ELF-1 (cell line): Measurements from ENCODE around the gene SNTG2.
A peak's percentile ranks its signal among the peaks of the same experiment; 100 is the strongest.

ENCODE experiments used
- DNase-seq: peaks from one replicate; pipeline ENCODE4 v3.0.0-alpha.2; 2016; ENCODE audit warnings: low read depth, low spot score

SNTG2 gene

DNA sequence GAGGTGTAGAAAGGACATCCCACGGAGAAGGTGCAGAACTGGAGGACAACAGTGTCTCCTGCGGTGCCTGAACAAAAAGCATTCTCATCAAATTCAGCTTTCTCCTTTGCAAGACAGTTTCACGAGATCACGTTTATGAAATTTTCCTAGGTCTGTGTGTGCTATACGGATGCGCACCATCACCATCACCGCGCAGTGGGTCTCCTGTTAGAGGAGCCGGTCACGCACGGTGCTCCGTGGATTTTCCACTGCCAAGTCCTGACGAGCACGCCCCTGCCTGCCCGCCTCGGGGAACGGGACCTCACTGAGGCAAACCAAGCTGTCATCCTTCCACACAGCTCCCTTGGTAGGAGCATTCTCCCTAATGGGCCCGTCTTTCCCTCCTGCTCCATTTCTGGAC, 322.2 kb downstream of the SNTG2 start:
- DNase-seq = no peak

DNA sequence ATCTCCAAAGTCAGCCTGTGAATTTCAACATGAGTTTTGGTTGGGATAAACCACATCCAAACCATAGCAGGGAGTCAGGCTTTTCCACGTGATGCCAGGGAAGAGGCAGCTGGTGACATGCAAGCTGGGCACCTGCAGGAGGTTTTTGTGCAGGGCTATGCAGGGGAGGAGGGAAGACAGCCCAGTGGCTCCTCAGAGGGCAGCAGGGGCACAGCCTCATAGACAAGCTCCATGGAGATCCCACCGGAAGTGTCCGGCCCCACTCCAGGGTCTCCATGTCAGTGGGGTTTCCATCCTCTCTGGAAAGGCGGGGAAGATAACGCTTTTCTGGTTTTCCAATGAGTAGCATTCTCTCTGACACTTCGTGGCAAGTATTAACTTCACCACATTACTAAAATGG, 327.0 kb downstream of the SNTG2 start:
- no peak for DNase-seq

GRCh38 chr2:1278125-1278524, 327.5 kb downstream of the SNTG2 start:
- no peak for DNase-seq

DNA sequence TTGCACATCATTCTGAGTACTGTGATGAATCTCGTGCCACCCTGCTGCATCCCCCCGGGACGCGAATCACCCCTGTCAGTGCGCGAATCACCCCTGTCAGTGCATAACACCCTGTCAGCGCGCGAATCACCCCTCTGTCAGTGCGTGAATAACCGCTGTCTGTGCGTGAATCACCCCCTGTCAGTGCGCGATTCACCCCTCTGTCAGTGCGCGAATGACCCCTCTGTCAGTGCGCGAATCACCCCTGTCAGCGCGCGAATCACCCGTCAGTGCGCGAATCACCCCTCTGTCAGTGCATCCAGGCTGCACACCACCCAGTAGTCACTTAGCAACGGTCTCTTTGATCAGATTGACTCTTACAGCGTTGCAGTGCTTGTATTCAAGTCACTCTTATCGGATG, 328.2 kb downstream of the SNTG2 start:
- DNase-seq = no peak

- peak; percentile 24 for DNase-seq
Observed at GRCh38 chr2:1282552-1282951, 331.9 kb downstream of the SNTG2 start.

DNA sequence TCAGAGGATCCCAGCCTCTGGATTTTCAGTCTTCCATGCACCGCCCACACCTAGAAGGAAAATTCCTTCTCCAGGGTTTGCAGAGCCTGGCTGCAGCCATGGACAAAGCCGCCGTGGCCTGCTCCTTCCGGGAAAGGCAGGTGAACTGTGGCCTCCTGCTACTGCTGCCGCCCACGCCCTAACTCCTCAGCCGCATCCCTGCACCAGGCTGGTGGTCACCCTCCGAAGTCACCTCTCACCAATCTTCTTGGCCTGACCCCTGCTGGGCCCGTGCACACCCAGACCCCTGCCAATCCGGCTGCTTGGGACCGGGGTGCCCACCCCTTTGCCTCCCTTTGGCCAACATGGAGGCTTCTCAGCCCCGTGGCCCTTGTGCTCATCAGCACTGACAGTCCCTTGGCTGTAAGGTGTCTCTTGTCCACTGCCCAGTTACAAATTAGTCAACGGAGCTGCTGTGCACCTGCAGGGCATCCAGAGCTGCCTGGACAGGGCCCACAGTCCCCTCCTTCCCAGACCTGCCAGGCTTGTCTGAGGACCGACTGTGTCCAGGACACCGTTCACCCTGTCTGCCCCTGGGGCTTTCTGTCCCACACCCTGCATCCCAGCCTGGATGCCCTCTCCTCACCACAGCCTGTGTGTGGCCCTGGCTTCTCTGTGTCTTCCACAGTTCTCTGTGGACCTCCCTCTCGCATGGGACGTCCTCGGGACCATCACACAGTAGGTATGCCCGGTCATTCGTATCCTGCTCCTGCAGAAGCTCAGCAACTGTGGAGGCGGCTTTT, 332.6 kb downstream of the SNTG2 start:
- no peak for DNase-seq

- no peak for DNase-seq
Observed at GRCh38 chr2:1283871-1284270, 333.2 kb downstream of the SNTG2 start.

- no peak for DNase-seq
Observed at GRCh38 chr2:1286929-1287328, 336.3 kb downstream of the SNTG2 start.

- DNase-seq = no peak
Observed at GRCh38 chr2:1287427-1287826, 336.8 kb downstream of the SNTG2 start.

DNA sequence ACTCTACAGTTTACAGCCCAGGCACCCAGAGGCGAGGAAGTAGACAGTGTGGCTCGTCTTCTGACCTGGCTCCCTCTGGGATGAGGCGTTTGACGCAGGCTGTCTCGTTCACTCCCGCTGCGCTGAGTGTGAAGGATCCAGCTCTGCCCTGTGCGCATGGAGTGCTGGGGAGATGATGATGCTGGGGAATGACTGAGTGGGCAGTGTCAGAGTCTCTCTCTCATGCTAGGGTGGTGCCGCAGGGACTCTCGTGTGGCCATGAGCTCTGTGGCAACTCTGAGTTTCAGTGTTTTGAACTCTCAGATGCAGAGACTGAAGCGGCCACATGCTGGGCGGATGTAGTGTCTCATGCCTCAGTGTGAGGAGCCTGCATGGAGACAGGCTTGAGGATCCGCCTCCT, 344.3 kb downstream of the SNTG2 start:
- no peak for DNase-seq

DNA sequence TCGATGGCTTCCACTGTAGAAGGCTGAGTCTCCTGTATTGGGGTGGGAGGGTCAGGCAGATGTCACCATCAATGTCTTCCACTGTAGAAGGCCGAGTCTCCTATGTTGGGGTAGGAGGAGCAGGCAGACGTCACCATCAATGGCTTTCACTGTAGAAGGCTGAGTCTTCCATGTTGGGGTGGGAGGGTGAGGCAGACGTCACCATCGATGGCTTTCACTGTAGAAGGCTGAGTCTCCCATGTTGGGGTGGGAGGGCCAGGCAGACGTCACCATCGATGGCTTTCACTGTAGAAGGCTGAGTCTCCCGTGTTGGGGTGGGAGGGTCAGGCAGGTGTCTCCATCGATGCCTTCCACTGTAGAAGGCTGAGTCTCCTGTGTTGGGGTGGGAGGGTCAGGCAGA, 345.1 kb downstream of the SNTG2 start:
- no peak for DNase-seq

DNA sequence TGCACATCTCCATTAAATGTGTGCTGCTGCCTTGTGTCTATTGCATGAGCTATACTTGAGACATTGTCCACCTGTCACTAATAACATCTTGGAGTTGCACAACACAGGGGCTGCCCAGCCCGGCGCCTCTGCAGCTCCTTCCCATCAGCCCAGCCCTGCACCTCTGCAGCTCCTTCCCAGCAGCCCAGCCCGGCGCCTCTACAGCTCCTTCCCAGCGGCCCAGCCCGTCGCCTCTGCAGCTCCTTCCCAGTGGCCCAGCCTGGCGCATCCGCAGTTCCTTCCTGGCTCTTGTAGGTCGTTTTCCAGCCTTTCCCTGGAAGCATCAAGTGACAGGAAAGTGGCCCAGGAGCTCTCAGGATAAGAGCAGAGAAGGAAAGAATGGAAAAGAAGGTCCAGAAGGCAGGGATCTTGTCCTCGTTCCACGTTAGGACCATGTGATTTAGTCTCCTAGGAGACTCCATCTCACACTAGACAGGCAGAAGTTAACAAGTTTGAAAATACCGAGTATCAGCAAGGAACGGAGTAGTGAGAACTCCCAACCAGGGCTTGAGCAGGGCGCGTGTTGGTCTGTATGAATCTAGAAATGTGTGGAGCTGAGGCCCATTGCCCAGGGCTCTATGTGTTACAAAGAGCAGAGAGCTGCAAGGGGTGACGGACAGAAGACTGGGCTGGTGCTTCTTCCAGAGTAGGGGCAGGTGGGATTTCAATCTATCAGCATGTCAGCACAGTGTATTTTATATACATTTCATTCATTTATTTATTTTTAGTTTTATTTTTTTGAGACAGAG, 346.9 kb downstream of the SNTG2 start:
- DNase-seq = no peak

- DNase-seq = no peak
Observed at GRCh38 chr2:1299043-1299442, 348.4 kb downstream of the SNTG2 start.

DNA sequence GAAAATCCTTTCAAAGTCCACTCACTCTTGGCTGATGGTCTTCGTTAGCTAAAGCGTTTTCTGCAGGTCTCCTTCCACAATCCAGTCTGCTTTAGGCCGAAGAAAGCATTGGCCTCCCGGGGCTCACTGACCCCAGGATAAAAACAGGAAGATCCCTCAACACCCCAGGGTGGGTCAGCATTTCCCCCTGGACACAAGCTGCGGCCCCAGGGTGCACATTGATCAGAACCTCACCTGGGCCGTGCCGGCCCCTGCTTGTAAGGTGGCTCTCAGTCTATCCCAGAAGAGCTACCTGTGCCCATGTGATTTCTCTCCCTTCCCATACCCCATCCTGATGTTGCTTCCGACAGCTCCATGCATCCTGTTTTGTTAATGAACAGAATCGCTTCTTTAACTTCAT, 349.6 kb downstream of the SNTG2 start:
- DNase-seq = no peak

DNA sequence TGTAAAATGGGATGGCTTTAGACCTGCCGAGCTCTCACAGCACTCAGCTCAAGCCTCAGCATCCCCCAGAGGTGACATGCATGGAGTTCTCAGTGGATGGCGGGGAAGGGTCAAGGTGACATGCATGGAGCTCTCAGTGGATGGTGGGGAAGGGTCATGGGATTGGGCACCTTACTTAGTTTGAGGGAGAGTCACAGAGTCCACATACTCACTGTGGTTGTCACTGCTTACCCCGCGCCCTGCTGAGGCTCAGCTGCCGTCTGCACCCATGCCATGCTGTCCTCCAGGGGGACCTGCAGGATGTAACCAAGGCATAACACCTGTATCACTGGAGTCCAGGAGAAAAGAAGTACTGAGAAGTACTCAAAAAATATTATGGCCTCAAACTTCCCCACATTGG, 350.4 kb downstream of the SNTG2 start:
- no peak for DNase-seq

DNA sequence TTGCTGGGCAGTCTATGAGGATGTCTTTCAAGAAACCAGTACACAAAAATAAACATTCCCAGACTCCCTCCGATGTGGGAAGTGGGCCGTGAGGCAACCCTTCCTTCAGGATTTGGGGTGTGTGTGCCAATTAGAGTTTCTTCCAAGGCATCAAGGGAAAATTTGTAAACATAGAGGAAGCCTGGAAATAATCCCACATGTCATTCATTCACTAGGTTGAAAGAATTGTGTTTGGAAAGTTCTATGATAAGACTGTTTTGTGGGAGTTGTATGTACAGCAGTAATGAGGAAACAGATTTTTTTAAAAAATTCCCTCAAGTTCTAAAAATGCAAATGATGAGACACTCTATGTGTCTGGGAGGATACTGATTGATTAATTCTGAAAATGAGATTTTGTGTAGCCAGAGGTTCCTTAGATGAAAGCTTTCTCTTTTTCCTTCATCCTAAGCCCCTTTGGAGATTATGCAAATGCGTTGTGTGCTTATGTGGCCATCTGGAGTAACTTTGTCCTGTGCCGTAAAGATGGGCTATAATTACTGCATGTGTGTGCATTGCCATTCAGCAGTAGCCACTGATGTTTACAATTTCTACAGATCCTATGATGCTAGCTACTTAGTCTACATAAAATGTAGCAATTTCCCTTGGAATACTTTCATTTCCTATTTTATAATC, 354.8 kb downstream of the SNTG2 start:
- DNase-seq = no peak

DNA sequence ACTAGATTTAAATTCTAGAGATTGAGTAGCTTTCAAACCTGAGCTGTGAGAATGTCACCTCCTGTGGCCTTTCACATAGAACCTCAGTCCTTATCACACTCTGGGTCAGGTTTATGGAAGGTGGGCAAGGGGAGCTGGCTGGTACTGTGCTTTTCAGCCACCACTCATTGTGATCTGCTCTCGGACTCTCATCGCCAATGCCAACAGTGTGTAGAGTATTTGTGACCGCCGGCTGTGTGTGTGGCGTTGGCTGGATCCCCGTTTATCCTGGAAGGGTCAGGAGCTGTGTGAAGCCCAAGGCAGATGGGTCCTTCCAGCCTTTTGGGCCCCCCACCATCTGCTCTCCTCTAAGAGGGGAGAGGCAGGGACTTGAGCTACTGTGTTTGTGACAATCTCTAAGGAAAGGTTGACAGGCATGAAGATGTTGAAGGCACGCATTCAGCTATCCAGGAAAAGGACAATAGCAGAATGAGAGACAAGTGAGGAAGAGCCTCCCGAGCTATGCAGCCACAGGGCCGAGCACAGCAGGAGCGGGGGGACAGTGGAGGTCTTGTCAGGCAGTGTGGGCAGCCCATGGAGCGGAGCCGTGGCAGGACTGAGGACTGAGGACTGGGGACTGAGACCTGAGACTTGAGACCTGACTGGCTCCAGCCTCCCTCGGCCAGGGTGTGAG, 355.5 kb downstream of the SNTG2 start:
- DNase-seq = no peak

GRCh38 chr2:1306687-1307516, 356.3 kb downstream of the SNTG2 start:
- DNase-seq = no peak

DNA sequence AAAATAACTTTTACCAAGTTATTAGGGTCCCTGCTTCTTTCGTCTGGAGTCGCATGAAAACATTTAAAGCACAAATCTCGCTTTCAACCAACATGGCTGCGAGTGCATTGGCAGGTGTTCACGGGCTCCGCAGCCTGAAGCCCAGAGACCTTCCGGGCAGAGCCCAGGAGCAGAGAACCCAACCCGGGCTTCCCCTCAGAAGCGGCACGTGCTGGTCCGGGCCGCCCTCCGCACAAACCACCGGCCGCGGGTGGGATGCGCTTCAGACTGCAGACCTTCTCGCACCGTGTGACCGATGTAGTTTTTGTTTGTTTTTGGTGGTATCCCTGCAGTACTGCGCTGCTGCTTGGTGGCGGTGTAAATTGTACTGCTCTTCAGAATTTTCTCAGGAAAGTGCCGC, 357.0 kb downstream of the SNTG2 start:
- no peak for DNase-seq

- DNase-seq = peak; percentile 14
Observed at GRCh38 chr2:1308678-1309077, 358.0 kb downstream of the SNTG2 start.

DNA sequence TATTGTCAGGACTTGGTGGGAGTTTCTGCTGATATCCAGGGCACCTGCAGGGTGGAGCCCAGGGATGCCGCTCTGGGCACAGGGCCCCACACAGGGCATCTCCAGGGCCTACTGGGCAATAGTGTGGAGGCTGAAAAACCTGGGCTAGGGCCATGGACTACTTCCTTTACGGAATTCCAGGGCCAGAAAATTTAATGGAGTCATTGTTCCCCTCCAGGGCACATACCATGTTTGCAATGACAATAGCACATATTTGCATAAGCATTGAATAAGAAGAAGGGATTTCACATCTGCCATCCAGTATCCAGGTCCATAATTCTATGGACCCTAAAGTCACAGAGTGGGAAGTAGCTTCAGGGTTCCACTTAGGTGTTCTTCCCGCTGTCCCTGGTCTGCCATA, 358.9 kb downstream of the SNTG2 start:
- peak; percentile 37 for DNase-seq
